ENCODE measurements around the gene PTPRC. TPM values are rescaled to one million over a fixed set of nuclear protein-coding genes. Genes with fewer than 3 reads are reported as not detected.

PTPRC gene
- total and polyA plus RNA-seq, 7 donors, result 0.42 to 7.0 (median 3.9) TPM

- no peak for ATAC-seq
- Histone ChIP-seq H3K27me3 (ENCODE audit: insufficient read depth in 3 of 3, low read length in 2 of 3) (no peaks in the 10 kb centered on the region), H3K9me3 (no peaks in the 10 kb centered on the region), H3K4me3 (no peak overlapping the region), H3K27ac (no peak overlapping the region), H3K4me1 (no peaks in the 10 kb centered on the region), H3K36me3 (ENCODE audit: insufficient read depth in 1 of 2, low read depth in 1 of 2) (no peaks in the 10 kb centered on the region)
- intact Hi-C loops (cut with DNase I), result no loop called here
- DNase-seq, result no peak
- no peak for TF ChIP-seq CTCF (IDR thresholded peaks at IDR 0.05)
Measured at GRCh38 chr1:198693321-198693720, 54.5 kb downstream of the PTPRC start.

- no peaks in the 10 kb centered on the region for H3K36me3 ChIP-seq (ENCODE audit: insufficient read depth in 1 of 2, low read depth in 1 of 2)
- H3K27me3 ChIP-seq (ENCODE audit: insufficient read depth in 3 of 3, low read length in 2 of 3), result no peaks in the 10 kb centered on the region
- ATAC-seq (no peak), DNase-seq (no peak)
- TF ChIP-seq CTCF (IDR thresholded peaks at IDR 0.05), result no peak
- no peak overlapping the region for H3K4me3 ChIP-seq
- WGBS, 3 donors, result 69 to 94% (median 72%) methylated on average over 1 of the region's 1 CpG
- no peak overlapping the region for H3K27ac ChIP-seq
- no peaks in the 10 kb centered on the region for H3K4me1 ChIP-seq
- intact Hi-C loops (cut with DNase I), result no loop called here
- no peaks in the 10 kb centered on the region for H3K9me3 ChIP-seq
Measured at GRCh38 chr1:198694542-198694941, 55.7 kb downstream of the PTPRC start.

DNA sequence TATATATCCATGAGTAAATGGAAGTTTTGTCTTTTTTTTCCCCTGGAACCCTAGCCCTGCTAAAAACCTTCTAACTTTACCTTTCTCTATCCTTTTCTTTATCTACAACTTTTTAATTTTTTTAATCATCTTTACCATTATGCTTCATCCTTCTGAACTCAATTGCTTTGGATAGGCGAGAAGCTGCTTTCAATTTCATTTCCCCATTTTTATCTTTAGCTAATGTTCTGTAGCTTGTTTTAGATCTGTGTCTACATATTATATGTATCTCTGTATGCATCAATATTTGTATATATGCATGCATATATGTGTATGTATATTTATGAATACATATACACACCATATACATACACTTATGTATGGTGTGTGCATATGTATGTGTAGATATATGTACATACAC, 57.4 kb downstream of the PTPRC start:
- no peak for ATAC-seq
- no peak for DNase-seq
- no peaks in the 10 kb centered on the region for H3K4me1 ChIP-seq
- H3K4me3 ChIP-seq, result no peak overlapping the region
- TF ChIP-seq CTCF (IDR thresholded peaks at IDR 0.05), result no peak
- no peaks in the 10 kb centered on the region for H3K27me3 ChIP-seq (ENCODE audit: insufficient read depth in 3 of 3, low read length in 2 of 3)
- no peaks in the 10 kb centered on the region for H3K36me3 ChIP-seq (ENCODE audit: insufficient read depth in 1 of 2, low read depth in 1 of 2)
- no peaks in the 10 kb centered on the region for H3K9me3 ChIP-seq
- H3K27ac ChIP-seq, result no peak overlapping the region
- intact Hi-C loops (cut with DNase I), result no loop called here
- WGBS, 3 donors, result 80 to 94% (median 94%) methylated on average over 1 of the region's 1 CpG

DNA sequence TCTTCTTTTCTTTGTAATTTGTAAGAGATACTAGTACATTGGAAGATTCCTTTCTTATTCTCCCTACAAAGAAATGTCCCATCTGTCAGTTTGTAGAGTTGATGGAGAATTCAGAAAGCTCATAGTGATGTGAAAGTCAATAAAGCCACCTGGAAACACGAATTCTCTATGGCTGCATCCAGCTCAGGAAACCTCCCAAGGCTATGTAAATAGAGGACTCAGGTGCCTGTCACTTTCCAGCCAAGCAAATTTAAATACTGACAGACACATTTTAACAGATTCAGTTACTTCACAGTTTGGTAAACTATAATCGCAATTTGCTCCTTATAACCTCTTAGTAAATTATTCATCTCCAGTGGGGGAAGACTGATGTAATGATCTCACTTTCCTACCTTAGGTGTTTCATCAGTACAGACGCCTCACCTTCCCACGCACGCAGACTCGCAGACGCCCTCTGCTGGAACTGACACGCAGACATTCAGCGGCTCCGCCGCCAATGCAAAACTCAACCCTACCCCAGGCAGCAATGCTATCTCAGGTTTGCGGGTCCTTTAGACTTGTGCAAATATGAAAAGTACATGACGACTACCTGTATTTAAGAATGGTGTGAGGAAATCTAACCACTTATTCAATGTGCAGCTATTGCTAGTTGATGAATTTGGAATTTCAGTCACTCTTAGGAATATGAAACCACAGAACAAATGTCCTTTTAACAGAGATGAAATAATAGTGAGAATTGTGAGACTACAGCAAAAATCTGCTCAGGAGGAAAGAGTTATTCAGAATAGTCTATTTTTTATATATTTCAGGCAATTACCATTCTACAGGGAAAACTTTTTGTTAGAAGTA, 60.6 kb downstream of the PTPRC start:
- no peaks in the 10 kb centered on the region for H3K9me3 ChIP-seq
- no peaks in the 10 kb centered on the region for H3K27me3 ChIP-seq (ENCODE audit: insufficient read depth in 3 of 3, low read length in 2 of 3)
- H3K36me3 ChIP-seq (ENCODE audit: insufficient read depth in 1 of 2, low read depth in 1 of 2), result no peaks in the 10 kb centered on the region
- intact Hi-C loops (cut with DNase I), result no loop called here
- peak; percentile 40 for TF ChIP-seq CTCF (IDR thresholded peaks at IDR 0.05)
- peak in 1 of 2 donors; percentile 53 for DNase-seq
- no peak overlapping the region for H3K4me3 ChIP-seq
- no peaks in the 10 kb centered on the region for H3K4me1 ChIP-seq
- ATAC-seq, result peak in 1 of 4 donors; percentile 43
- no peak overlapping the region for H3K27ac ChIP-seq
- 8 to 17% (median 10%) methylated on average over 13 of the region's 13 CpGs for WGBS, 3 donors

DNA sequence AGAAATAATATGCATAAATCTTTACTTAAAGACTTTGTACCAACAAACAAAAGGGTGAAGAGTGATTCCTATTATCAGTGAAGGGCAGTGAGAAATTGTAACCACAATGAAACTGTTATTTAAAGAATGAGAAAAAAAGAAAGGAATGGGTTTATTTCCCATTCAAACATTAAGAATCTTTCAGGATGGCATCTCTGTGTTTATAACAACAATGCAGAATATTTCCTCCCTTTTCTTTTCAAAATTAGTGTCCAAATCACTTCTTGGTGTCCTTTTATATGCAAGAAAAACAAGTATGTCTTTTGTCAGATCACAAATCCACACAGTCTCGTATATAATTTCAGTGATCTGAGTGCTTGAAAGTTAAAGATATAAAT, 61.2 kb downstream of the PTPRC start:
- 66 to 89% (median 78%) methylated on average over 1 of the region's 1 CpG for WGBS, 3 donors
- no peak for TF ChIP-seq CTCF (IDR thresholded peaks at IDR 0.05)
- H3K4me1 ChIP-seq, result no peaks in the 10 kb centered on the region
- no peaks in the 10 kb centered on the region for H3K36me3 ChIP-seq (ENCODE audit: insufficient read depth in 1 of 2, low read depth in 1 of 2)
- no peak for ATAC-seq
- intact Hi-C loops (cut with DNase I), result no loop called here
- no peaks in the 10 kb centered on the region for H3K27me3 ChIP-seq (ENCODE audit: insufficient read depth in 3 of 3, low read length in 2 of 3)
- H3K9me3 ChIP-seq, result no peaks in the 10 kb centered on the region
- no peak overlapping the region for H3K27ac ChIP-seq
- no peak overlapping the region for H3K4me3 ChIP-seq
- no peak for DNase-seq

Data from psoas muscle (tissue), 8 donors.